NCI-H1105 treated with DMSO at 0.1 percent for 48 hours (cell line): ENCODE measurements around the gene LRRFIP1.

Experiments
- DNase-seq: peaks from one replicate; lab custom pipeline; 2025; lab: John Stamatoyannopoulos, UW

Gene LRRFIP1

DNA sequence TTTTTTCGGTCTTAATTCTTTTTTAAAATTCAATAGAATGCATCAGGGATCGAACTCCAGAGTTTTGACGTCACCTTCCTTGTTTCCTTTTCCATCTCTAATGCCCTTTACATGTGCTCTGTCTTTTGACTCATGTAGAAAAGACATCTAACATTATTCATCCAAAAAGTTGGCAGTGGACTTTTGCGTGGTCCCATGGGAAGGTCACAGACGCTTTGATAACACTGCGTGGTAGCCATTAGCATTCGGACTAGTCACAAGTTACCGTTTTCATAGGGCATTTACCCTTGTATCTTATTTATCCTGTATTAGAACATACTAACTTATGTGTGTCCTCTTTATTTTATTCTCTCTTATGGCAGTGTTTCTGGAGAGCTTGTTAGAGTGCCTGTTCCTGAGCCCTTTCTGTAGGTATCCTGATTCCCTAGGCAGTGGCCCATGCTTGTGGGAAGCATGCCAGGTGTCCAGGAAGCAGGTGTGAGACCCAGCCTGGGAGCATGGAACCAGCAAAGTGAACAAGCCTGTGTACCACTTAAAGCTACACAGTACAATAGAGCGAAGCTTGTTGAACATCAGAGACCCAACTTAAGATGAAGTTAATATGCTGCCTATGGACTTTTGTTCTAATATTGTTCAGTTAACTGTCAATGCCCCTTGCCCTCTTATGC lies 97.6 kb downstream of the LRRFIP1 start:
- DNase-seq = peak; percentile 83

DNA sequence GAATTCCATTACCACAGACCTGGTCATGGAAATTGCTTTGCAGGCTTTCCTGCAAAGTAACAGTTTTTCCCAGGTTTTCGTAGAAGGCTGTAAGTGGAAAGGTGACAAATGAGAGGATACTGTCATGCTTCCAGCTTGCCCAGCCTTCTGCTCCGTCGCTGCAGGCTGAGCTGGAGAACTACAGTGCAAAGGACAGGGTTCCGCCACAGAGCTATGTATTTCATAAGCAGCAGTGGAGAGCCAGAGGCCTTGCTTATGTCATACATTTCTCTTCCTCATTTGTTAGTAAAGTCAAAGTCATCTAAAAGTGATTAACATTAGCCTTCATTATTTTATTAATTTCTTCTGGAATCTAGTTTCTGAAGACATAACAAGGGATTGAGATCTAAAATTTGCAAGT lies 98.3 kb downstream of the LRRFIP1 start:
- no peak for DNase-seq

DNA sequence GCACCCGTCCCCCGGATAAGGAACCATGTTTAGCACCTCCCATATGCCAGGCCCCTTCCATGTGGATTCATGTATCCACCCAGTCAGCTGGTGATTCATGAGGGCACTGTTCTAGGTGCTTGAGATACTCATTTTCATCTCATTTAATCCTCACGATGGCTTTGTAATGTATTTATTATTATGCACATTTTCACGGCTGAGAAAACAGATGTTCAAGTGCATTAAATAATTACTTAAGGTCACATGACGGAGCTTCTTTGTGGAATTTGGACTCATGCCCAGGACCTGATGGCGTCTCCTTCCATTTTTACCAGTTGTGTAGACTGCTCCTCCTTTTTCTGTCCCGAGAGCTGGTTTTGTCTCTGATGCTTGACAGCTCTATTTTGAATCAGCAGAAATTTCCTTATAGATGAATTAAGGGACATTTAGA lies 99.0 kb downstream of the LRRFIP1 start:
- peak; percentile 98 for DNase-seq

DNA sequence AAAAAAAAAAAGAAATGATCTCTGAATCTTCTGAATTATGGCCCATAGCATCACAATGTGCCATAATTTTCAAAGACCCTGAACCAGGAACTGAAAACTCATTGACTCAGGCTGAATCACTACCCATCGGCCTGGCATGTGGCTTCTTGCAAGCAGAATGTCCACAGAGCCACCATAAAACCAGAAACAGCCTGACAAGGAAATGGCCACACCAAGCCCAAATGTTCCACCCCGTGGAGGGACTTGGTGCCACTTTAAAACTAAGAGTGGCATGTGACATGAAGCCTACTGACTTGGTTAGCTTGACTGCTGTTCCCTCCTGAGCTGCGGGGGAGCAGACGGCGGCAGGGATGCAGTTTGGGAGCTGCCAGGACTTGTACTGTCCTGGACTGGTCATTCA lies 100.0 kb downstream of the LRRFIP1 start:
- no peak for DNase-seq

DNA sequence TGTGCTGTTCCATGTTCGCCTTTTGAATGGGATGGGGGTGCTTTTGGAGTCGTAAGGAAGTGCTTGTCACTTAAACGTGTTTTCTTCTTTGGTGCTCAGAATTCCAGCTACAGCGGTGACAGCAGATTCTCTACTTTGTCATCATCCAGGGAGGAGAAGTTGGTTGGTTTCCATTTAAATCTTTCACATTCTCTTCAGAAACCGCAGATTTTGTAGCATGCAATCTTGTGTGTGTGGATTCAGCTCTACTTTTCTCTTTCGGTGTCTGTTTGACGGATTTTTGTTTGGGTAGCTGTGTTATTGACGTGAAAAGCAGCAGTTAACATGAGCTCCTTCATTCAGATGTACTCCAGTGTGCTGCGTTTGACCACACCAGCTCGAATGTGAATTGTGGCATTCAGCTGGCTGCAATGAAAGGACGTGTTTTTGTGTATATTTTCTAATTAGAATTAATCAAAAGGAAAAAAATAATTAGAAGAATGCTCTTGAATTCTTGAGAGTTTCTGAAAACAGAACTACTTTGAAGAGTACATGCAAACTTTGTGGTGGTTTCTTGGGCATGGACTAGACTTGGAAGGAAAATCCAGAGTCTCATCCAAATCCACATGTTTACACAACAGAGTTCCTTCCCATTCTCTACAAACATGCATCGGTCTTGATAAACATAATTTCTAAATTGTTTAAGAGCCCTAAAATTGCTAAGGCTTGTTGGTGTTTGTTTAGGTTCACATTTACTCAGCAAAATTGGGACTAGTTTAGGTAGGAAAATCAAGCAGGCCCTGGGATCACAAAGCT lies 102.5 kb downstream of the LRRFIP1 start:
- DNase-seq = no peak

DNA sequence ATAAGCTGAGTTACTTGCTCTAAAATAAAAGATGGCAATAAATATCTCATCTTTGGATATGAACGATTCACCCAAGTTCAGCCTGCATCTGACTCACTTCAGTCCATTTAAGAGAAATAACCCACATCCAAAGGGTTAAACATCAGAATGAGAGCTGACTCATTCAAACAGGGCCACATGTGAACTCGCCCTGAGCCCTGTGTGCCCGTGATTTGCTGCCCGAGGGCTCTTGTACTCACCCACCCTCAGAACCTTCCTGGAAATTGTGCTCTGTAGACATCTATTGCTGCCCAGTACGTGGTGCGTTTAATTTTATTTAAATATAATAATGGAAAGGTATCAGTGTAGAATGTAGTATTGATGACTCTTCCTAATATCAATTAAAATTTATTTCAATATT lies 104.3 kb downstream of the LRRFIP1 start:
- DNase-seq = no peak

DNA sequence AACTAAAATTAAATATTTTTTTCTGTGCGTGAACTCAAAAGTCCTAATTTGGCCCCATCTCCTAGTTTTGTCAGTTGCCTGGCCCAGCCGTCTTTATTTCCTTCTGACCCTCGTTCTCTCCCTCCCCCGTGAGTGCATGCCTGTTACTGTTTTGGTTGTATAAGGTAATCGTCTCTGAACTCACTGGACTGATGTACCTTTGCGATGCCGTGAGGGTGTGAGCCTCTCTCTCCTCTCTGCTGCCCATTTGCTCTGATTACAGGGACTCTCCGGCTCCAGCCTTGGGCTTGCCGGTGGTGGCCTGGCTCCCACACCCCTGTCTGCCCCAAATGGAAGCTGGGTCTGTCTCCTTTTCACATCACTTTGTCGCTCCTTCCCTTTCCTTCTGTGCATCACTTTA lies 104.7 kb downstream of the LRRFIP1 start:
- DNase-seq = no peak

DNA sequence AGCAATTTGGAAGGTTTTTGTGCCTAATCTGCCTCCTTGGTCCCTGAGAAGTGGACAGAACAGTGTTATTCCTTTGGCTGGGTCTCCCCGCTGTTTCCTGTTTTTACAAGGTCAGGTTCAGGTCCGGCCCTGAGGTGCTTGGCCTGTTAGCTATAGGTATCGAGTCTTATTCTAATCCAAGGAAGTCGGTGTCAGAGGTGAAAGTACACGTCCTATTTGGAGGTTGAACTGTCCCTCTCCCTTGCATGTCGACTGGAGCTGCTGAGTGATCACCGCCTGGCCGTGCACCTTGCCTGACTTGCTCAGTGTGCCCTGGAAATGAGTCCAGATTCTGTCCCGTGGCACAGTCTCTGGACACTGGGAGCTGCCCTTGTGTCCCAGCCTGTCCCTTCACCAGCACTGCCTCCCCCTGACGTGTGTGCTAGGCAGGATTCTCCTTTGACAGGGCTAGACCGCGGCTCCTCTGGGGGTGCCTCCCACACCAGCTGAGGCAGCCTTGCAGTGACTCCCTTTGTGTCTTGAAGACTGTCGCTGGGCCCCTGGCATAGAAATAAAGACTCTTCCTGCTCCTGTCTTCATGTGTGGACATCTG lies 105.5 kb downstream of the LRRFIP1 start:
- DNase-seq = no peak

DNA sequence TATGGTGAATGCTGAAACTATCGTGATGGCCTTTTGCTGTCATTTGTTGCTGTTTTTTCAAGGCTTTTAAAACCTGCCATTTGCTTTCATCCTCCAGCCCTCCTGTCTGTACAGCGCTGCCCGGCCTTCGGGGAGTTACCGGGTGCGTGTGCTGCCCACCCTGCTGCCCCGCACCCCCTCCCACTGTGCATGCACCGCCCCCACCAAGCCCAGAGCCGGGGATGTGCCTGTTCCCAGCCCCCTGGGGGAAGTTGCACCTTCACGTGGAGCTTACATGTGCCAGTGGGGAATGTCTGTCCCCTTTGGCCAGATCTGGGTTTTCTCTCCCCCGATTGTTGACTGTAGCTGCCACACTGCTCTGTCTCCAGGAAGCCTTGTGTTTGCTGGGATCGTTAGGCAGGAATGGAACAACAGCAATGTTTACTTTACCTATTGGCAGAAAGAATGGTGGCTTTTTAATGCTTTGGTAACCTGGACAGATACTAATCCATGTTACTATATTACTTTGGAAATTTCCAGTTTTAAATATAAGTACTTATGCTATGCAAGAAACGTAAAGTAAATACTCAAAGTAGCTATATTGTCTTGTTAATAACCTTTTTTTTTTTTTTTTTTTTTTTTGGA lies 106.4 kb downstream of the LRRFIP1 start:
- peak; percentile 32 for DNase-seq

DNA sequence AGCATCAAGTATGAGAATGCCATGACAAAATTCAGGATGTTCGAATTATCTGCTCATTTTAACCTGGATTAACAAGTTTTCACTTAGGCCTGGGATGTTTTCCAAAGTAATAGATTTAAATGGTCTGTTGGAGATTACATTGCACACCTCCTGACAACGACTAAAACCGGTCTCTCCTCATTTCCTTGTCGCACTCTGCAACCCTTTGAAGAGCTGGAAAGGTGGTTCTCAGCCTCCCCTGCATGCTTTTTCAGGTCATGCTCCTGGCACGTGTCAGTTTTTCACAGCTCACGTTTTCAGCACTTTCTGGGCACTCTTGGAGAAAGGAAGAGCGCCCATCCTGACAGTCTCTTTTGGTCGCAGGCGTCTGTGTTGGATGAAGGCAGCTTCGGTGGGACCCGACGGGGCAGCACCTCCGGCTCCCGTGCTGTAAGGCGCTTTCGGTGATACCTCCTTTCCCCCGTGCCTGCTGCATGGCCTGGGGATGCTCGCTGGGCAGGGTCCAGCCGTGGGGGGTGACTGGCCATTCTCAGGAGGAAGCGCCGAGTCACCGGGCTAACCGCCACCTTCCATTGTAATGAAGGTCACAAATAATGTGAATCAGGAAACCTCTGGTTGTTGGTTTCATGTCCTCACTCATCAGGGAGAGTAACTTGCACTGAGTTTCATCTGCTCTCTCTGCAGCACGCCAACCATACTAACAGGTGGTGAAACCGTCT lies 107.7 kb downstream of the LRRFIP1 start:
- no peak for DNase-seq

DNA sequence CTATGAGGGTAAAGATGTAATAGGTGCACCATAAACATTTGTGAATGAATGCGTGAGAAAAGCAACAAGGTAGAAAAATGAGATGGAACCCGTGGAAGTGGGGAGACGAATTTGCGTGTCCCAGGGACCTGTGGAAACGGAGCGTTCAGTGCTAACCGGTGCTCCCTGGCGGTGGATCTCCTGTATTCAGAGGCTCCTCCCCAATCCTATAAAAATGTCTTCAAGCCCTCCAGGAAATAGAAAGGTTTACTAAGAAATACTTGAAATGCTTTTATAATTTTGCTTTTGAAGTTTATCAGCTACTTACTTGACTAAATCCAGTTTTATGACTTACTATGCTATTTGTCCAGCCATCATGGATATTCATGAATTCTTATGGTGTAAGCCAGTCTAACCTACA lies 108.4 kb downstream of the LRRFIP1 start:
- DNase-seq = no peak

DNA sequence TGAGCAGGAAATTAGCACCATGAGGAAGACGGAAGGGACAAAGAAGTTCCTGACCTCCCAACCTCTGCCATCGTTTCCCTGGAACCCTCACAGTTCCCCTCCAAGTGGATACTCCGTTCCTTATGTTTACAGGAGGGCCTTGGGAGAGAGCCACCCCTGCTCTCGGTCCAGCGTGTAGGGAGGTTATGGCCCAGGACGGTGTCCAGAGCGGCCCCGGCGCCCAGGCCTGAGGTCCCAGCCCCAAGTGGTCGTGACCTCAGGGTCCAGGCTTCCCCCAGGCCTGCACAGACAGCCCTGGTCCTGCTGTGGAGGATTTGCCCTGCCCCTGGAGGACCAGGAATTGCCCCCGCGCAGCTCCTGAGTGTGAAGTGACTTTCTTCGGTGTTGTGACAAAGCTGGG lies 109.4 kb downstream of the LRRFIP1 start:
- DNase-seq = no peak

DNA sequence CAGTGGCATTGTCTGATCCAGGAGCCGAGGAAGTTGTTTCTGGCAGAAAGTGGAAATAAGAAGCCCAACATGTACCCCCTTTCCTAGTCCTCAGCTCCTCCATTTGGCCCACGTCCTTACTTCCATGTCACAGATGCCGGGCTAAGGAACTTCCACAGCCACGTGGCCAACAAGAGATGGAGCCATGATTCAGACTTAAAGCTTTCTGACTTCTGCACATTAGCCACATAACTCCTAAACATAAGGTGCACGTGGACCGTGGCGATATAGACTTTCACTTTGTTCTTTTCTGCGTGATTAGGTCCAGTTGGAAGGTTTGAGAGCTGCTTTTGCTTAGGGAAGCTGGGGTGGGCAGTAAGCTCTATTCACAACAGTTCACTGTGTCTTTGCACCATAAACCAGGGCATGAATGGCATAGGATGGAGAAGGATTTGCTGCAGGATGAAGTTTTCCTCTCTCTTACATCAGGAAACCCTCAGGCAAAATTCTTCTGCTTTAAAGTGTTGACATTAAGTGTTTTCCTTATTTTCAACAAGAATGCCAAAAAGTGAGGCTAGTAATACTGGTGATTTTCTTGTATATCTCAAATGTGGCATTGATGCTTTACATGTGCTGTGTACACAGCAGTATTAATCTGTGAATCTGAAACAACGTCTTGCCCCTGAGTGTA lies 109.9 kb downstream of the LRRFIP1 start:
- no peak for DNase-seq

DNA sequence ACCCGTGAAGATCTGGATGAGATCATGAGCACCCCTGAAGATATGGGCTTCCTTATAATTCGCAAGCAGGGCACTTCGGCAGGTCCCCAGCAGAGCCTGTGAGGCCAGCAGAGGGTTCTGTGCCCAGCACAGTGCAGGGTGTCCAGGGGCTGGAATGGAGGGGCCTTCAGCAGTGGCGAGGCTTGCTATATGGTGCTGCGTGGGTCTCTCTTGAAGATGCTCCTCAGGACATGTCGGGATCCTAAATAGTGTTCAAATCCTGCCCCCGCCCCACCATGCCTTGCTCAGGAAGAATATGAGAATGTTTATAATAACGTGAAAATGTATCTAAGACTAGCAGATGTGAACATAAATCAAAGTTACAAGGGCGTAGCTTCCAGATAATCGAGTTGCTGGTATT lies 110.9 kb downstream of the LRRFIP1 start:
- DNase-seq = no peak

DNA sequence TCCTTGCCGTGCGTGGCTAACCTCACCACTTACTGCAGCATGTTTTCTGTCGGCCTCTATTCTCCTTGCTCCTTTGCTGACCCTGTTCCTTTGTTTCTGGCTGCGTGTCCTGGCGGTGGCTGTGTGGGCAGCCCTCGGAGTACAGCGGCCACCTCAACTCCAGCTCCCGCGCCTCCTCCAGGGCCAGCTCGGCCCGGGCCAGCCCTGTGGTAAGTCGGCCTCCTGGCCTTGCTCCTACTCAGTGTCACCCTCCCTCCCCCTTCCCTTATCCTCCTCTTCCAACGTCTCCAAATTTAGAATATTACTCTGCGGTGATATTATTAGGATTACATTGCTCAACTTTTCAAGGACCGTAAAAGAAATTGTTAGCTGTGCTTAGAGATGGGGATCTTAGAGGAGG lies 111.7 kb downstream of the LRRFIP1 start:
- DNase-seq = no peak

DNA sequence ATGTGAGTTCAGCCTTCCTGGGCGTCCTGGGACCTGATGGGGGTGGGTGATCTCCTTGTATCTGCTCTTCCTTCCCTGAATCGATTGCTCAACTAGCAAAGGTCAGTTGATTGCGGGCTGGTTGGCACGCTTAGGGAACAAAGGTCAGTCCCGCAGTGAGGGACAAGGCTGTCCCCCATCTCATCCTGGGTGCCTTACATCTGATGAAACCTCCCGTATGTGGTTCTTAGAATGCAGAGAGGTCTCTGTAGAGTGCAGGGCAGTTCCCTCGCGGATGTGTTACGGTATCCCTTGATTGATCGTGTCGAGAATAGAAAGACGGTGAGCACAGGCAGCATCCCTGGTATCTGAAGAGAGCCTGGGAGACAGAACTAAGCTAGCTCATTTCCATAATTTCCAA lies 114.8 kb downstream of the LRRFIP1 start:
- DNase-seq = no peak

DNA sequence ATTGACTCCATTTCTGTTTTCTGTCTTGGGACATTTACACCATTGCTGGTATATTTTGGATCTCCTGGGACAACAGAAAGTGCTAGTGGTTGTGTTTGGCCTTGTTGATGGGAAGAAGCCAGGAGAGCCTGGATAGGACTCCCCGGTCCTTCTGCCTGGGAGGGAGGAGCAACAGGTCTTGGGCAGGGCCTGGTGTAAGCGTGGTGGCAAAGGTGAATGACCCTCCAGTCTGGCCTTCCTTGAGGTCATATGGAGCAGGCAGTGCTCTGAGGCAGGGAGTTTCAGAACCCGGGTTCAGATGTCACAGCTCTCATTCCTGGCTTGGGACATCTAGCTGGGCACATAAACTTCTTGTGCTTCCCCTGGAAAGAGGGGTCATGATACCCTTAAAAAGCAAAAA lies 115.2 kb downstream of the LRRFIP1 start:
- DNase-seq = no peak

DNA sequence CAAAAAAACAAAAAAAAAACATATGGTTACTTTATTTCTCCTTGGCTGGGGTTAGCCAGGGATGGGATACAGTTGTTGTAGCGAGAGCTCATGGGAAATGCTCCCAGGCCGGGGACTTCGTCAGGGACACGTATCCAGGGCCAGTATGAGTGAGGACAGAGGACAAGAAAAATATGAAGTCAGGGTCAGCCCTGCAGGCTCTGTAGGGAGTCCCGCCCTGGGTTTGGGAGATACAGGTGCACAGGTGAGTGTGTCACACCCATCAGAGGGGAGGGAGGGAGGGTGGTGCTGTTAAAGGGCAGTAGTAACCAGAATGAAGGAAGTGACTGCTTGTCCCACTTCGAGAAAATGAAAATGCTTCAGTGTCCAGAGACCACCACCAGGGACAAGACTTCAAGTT lies 115.6 kb downstream of the LRRFIP1 start:
- DNase-seq = no peak

DNA sequence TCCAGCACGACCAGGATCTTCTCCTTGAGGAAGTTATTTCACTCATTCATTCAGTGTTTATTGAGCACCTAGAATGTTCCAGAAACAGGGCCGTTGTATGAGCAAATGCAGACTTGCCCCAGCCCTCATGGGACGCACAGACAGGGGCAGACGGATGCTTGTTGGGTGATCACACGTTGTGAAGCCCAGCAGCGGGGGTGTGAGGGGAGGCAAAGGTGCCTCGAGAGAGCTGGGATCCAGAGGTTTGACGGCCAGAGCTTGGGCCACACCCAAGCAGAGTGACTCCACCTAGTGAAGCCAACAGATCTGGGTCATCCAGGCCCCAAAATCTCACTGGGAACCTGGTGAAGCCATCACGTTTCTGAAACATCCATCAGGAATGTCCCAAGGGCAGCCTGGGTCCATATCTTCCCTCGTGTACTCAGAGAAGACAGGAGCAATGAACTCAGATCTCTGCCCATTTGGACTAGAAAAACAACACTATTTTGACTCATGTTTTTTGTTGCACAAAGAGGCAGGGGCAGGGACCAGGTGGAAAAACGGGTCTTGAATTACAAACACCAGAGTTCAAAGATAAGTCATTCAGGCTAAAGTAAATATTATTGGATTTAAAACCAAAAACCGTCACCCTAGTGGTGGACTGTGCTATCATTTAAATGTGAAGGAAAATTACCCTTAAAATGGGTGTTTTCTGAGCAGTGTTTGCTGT lies 116.3 kb downstream of the LRRFIP1 start:
- no peak for DNase-seq

DNA sequence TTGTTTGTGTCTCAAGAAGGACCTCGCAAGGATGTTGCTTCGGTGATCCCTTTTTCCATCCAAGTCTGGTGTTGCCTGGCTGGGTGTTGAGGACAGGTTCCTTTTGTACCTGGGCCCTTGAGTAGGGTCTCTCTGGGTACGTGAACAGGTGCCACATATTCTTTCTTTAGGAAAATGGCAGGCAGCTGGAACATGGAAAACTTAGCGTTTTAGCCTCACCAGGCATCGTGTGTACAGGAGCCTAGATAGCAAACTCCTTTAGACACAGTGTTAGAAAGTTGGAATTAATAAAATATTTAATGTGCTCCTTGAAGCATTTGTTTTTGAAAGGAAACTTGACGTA lies 116.9 kb downstream of the LRRFIP1 start:
- DNase-seq = no peak

DNA sequence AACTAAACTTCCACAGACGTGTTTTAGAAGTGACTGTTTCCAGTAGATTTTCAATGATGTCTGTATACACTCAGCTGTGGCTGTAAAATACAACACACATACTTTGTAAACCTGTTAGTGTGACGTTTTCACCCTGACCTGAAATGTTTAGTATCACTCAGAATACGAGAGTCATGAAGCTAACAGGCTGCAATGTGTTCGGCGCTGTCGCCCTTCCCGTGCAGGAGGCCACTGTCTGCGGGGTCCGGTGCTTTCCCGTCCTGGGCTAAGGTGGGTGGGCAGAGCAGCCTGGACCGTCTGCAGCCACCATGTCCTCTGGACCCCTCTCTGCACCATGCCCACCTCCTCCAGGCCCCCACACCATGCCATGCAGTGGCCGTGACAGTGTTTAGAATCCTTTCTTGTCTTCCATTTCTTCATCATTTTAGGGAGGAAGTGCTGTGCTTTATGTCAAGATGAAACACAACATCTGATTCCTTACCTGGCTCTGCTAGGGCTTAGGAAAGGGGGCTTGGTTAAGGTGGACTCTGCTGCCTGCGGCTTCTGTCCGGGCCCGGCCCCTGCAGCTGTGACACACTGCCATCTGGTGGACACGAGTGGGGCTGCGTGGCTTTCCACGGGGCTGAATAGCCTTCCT lies 117.3 kb downstream of the LRRFIP1 start:
- peak; percentile 27 for DNase-seq
